Skeletal muscle tissue (tissue), 4 donors: ENCODE data around the gene TRA2A. TPM values are rescaled to one million over a fixed set of nuclear protein-coding genes. Genes with fewer than 3 reads are reported as not detected.

Source experiments
- H3K27ac ChIP-seq: one replicate; pipeline ENCODE4 v1.7.0; 2013; ENCODE audit warnings: mild to moderate bottlenecking, low read depth, low read length, inconsistent platforms
- H3K27me3 ChIP-seq, 3 donors: one replicate each; pipeline ENCODE4 v1.7.0; 2013; ENCODE audit warnings: low read length in 3 of 3; ENCODE audit not compliant: control insufficient read depth in 3 of 3, insufficient read depth in 3 of 3
- H3K36me3 ChIP-seq, 3 donors: one replicate each; pipeline ENCODE4 v1.7.0; 2013; ENCODE audit warnings: low read length in 3 of 3; ENCODE audit not compliant: control insufficient read depth in 3 of 3, insufficient read depth in 3 of 3
- H3K4me1 ChIP-seq, 3 donors: one replicate each; pipeline ENCODE4 v1.7.0; 2013; ENCODE audit warnings: low read length in 3 of 3, mild to moderate bottlenecking in 3 of 3; ENCODE audit not compliant: control insufficient read depth in 3 of 3, insufficient read depth in 3 of 3
- H3K4me3 ChIP-seq, 3 donors: one replicate each; pipeline ENCODE4 v1.7.0; 2013; ENCODE audit warnings: low read length in 3 of 3
- H3K9ac ChIP-seq, 3 donors: one replicate each; pipeline ENCODE4 v1.7.0; 2013; ENCODE audit warnings: low read length in 3 of 3, mild to moderate bottlenecking in 3 of 3, moderate library complexity in 2 of 3, low read depth in 1 of 3
- H3K9me3 ChIP-seq, 3 donors: one replicate each; pipeline ENCODE4 v1.7.0; 2013; ENCODE audit warnings: low read length in 3 of 3; ENCODE audit not compliant: control insufficient read depth in 3 of 3
- total RNA-seq: library from RNA; depleted of rRNA; stranded (reverse); fragments of >200 nt; gene quantifications from one replicate; pipeline ENCODE4 v1.2.3, GENCODE V29; 2014
- donor health status: Osteomylitis.

TRA2A gene
- total RNA-seq, 1 donor from 2014 or later: 33.9 TPM

GRCh38 chr7:23477962-23478866, 53.6 kb downstream of the TRA2A start:
- no peak overlapping the region for H3K9ac ChIP-seq
- H3K4me1 ChIP-seq: peaks cover 3 to 11% (median 11%) of the 10 kb centered on the region in 3 donors
- no peaks in the 10 kb centered on the region for H3K9me3 ChIP-seq
- H3K36me3 ChIP-seq: no peaks in the 10 kb centered on the region
- peaks cover 46 to 57% (median 54%) of the 10 kb centered on the region in 3 donors for H3K27me3 ChIP-seq
- H3K4me3 ChIP-seq: no peak overlapping the region
- no peak overlapping the region for H3K27ac ChIP-seq

- Histone ChIP-seq H3K27me3 (peaks cover 55 to 66% (median 63%) of the 10 kb centered on the region in 3 donors), H3K27ac (no peak overlapping the region), H3K9ac (no peak overlapping the region), H3K36me3 (no peaks in the 10 kb centered on the region), H3K4me1 (peaks cover 3 to 11% (median 11%) of the 10 kb centered on the region in 3 donors), H3K4me3 (no peak overlapping the region), H3K9me3 (peaks cover 0 to 2% (median 0%) of the 10 kb centered on the region in 3 donors)
These were observed 54.7 kb downstream of the TRA2A start for GRCh38 chr7:23477157-23477499.

- Histone ChIP-seq H3K27ac (no peak overlapping the region), H3K36me3 (no peaks in the 10 kb centered on the region), H3K4me1 (peaks cover 3 to 11% (median 11%) of the 10 kb centered on the region in 3 donors), H3K27me3 (peaks cover 61 to 72% (median 69%) of the 10 kb centered on the region in 3 donors), H3K9me3 (peaks cover 0 to 5% (median 0%) of the 10 kb centered on the region in 3 donors), H3K4me3 (no peak overlapping the region), H3K9ac (no peak overlapping the region)
These were observed 55.3 kb downstream of the TRA2A start for GRCh38 chr7:23476286-23477156.

GRCh38 chr7:23475576-23475839, 56.3 kb downstream of the TRA2A start:
- no peak overlapping the region for H3K4me3 ChIP-seq
- peaks cover 67 to 76% (median 72%) of the 10 kb centered on the region in 3 donors for H3K27me3 ChIP-seq
- peaks cover 6 to 15% (median 15%) of the 10 kb centered on the region in 3 donors for H3K4me1 ChIP-seq
- H3K9me3 ChIP-seq: peaks cover 0 to 5% (median 0%) of the 10 kb centered on the region in 3 donors
- H3K27ac ChIP-seq: no peak overlapping the region
- H3K9ac ChIP-seq: no peak overlapping the region
- no peaks in the 10 kb centered on the region for H3K36me3 ChIP-seq

GRCh38 chr7:23474829-23475575, 56.8 kb downstream of the TRA2A start:
- Histone ChIP-seq H3K9ac (no peak overlapping the region), H3K4me1 (peaks cover 7 to 18% (median 18%) of the 10 kb centered on the region in 3 donors), H3K27ac (no peak overlapping the region), H3K4me3 (peak overlapping the region; percentile 5 to 36 (median 28)), H3K9me3 (peaks cover 0 to 5% (median 0%) of the 10 kb centered on the region in 3 donors), H3K36me3 (no peaks in the 10 kb centered on the region), H3K27me3 (peaks cover 71 to 77% (median 73%) of the 10 kb centered on the region in 3 donors)

GRCh38 chr7:23474094-23474828, 57.5 kb downstream of the TRA2A start:
- H3K9ac ChIP-seq: no peak overlapping the region
- H3K27me3 ChIP-seq: peaks cover 77 to 83% (median 78%) of the 10 kb centered on the region in 3 donors
- H3K36me3 ChIP-seq: no peaks in the 10 kb centered on the region
- H3K4me1 ChIP-seq: peaks cover 14 to 20% (median 20%) of the 10 kb centered on the region in 3 donors
- H3K9me3 ChIP-seq: peaks cover 0 to 5% (median 0%) of the 10 kb centered on the region in 3 donors
- H3K4me3 ChIP-seq: peak overlapping the region; percentile 5 to 36 (median 28)
- H3K27ac ChIP-seq: no peak overlapping the region

GRCh38 chr7:23473844-23474093, 58.0 kb downstream of the TRA2A start:
- Histone ChIP-seq H3K4me1 (peaks cover 17 to 25% (median 25%) of the 10 kb centered on the region in 3 donors), H3K4me3 (peak overlapping the region in 1 of 3 donors; percentile 28), H3K36me3 (no peaks in the 10 kb centered on the region), H3K9ac (no peak overlapping the region), H3K27ac (no peak overlapping the region), H3K9me3 (peaks cover 0 to 5% (median 0%) of the 10 kb centered on the region in 3 donors), H3K27me3 (peaks cover 78 to 83% (median 82%) of the 10 kb centered on the region in 3 donors)

GRCh38 chr7:23472956-23473843, 58.6 kb downstream of the TRA2A start:
- Histone ChIP-seq H3K4me1 (peaks cover 19 to 29% (median 25%) of the 10 kb centered on the region in 3 donors), H3K36me3 (no peaks in the 10 kb centered on the region), H3K9ac (no peak overlapping the region), H3K27me3 (peaks cover 80 to 83% (median 83%) of the 10 kb centered on the region in 3 donors), H3K27ac (no peak overlapping the region), H3K4me3 (no peak overlapping the region), H3K9me3 (peaks cover 0 to 5% (median 0%) of the 10 kb centered on the region in 3 donors)
